Activated CD4-positive, alpha-beta T cell treated with anti-CD3 and anti-CD28 coated beads for 36 hours (primary cell): ENCODE results near the gene LRRC2. TPM values are rescaled to one million over a fixed set of nuclear protein-coding genes. Genes with fewer than 3 reads are reported as not detected.

Experiments used
- ATAC-seq: fragments of 200-7000 bp; cut with Tn5 transposase; one replicate; pipeline ENCODE4 v1.10.0; 2021; ENCODE audit warnings: mild to moderate bottlenecking, moderate library complexity
- CTCF ChIA-PET: fragments of 350-600 bp; sonication (Branson Sonifier 250); formaldehyde crosslinking; loops from one replicate; lab custom pipeline; 2021; ENCODE audit warnings: antibody characterized with exemption; lab: Charles Lee
- POLR2A ChIA-PET: fragments of 350-600 bp; sonication (Branson Sonifier 250); formaldehyde crosslinking; loops from one replicate; lab custom pipeline; 2021; ENCODE audit warnings: antibody characterized with exemption, inconsistent platforms; lab: Charles Lee
- DNase-seq: peaks from one replicate; pipeline ENCODE4 v3.0.0-alpha.2; 2020
- H3K27ac Mint-ChIP-seq: one replicate; pipeline ENCODE4 v1.8.0; 2021; ENCODE audit warnings: mixed read lengths
- H3K27me3 Mint-ChIP-seq: one replicate; pipeline ENCODE4 v1.8.0; 2021; ENCODE audit warnings: mixed read lengths
- H3K36me3 Mint-ChIP-seq: one replicate; pipeline ENCODE4 v1.8.0; 2021; ENCODE audit warnings: low read depth, mixed read lengths
- H3K4me1 Mint-ChIP-seq: one replicate; pipeline ENCODE4 v1.8.0; 2021; ENCODE audit warnings: mixed read lengths
- H3K4me3 Mint-ChIP-seq: one replicate; pipeline ENCODE4 v1.8.0; 2021; ENCODE audit warnings: mild to moderate bottlenecking, moderate library complexity, mixed read lengths
- H3K9me3 Mint-ChIP-seq: one replicate; pipeline ENCODE4 v1.8.0; 2021; ENCODE audit warnings: low read depth, mixed read lengths
- intact Hi-C, 2 experiments: fragments of 100-400 bp; cut with DNase I in 1 of 2; cut with micrococcal nuclease in 1 of 2; formaldehyde crosslinking; loops; one replicate each; pipeline versions ENCODE4 v1.14.2 to v1.15.1; 2022 to 2024; cut with DNase I, micrococcal nuclease
- total RNA-seq, 2 experiments: library from RNA; stranded (reverse); gene quantifications; one replicate each; pipeline ENCODE4 v1.2.3, GENCODE V29; 2021

Gene LRRC2, protein sequence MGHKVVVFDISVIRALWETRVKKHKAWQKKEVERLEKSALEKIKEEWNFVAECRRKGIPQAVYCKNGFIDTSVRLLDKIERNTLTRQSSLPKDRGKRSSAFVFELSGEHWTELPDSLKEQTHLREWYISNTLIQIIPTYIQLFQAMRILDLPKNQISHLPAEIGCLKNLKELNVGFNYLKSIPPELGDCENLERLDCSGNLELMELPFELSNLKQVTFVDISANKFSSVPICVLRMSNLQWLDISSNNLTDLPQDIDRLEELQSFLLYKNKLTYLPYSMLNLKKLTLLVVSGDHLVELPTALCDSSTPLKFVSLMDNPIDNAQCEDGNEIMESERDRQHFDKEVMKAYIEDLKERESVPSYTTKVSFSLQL
- under 1 TPM in 1 of 2 experiments, not detected in 1; 0.04 TPM for total RNA-seq

DNA sequence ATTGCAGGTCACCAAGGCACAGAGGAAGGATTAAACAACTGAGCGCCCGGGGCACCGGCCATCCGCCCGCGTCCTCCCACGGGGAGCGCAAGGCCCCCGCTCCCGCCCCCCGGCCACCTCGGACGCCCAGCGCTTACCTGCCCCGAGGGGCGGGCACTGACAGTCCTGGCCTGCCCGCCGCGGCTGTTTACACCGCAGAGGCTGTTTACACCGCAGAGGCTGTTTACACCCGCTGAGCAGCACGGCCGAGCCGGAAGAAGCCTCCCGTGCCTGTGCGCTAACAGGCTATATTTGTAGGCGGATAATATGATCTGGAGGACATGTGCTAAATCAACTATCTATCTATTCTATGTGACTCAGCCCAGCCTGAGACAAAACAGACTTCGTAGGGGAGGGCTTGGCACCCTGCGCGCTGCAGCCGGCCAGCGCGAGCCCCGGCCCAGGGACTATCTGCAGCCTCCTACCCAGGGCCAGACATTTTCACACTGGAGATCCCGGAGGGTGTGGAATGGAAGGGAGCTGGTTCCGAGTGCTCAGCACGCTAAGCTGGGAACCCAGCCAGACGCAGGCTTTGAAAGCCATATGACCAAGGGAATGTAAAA lies at the start of gene LRRC2:
Gene LRRC2, minus strand, starts transcription at position 263 of the 602 bp plus-strand sequence. CDS start 14,711 bp downstream, outside the sequence.
- peak within 1 kb of the TSS; percentile 58 for H3K4me3 Mint-ChIP-seq
- ChIA-PET CTCF (interaction anchor here (1.9 to 2.1 kb wide), 2 partner anchors 69 to 77 kb away, joined by 5 to 18 read pairs; no protein-coding TSS in a partner anchor), POLR2A (no interaction called here)
- peaks cover 18% of the 10 kb centered on the region for H3K27me3 Mint-ChIP-seq
- H3K9me3 Mint-ChIP-seq = no peaks in the 10 kb centered on the region
- peaks cover 13% of the 10 kb centered on the region for H3K4me1 Mint-ChIP-seq
- peak; percentile 66 for ATAC-seq
- H3K27ac Mint-ChIP-seq = peak within 1 kb of the TSS; percentile 39
- no peaks in the 10 kb centered on the region for H3K36me3 Mint-ChIP-seq
- DNase-seq = peak; percentile 50
- intact Hi-C loops = no loop called here

DNA sequence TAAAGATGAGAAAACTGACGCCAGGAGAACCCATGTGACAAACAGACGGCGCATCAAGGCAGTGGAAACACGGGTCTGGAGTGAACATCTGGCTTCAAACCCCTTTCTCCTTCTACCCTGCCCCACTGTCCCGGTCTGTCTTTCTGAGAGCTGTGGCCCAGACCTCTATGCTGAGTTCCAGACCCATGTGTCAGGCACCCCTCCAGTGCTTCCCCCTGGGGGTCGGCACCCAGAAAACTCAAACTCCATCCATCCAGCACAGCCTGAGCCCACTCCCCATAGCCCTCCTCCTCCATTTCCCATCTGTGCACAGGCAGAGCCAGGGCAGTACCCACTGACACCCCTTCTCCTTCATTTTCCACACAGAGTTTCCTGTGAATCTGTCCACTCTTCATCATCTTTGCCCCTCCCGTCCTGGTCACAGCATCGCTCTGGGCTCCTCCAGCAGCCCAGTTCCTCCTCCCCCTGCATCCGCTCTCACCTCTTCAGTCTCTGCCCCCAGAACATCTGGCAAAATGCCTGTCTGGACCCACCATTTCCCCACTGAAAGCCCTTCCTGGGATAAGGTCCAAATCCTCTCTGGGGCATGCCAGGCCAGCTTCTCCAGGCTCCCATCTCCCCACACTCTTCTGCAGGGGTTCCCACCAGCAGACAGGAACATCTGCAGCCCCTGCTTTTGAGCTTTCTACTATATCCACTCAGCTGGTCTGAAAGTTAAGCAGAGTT lies 49.1 kb upstream of the LRRC2 start:
- Mint-ChIP-seq H3K27ac (no peak overlapping the region), H3K4me3 (no peak overlapping the region), H3K27me3 (peaks cover 9% of the 10 kb centered on the region), H3K36me3 (no peaks in the 10 kb centered on the region), H3K9me3 (no peaks in the 10 kb centered on the region), H3K4me1 (no peaks in the 10 kb centered on the region)
- intact Hi-C loops = no loop called here
- DNase-seq (no peak), ATAC-seq (no peak)
- POLR2A ChIA-PET = no interaction called here
- CTCF ChIA-PET = interaction anchor here (0.8 to 2.2 kb wide), 3 partner anchors 11 to 126 kb away, joined by 3 to 16 read pairs (median 4); no protein-coding TSS in a partner anchor

DNA sequence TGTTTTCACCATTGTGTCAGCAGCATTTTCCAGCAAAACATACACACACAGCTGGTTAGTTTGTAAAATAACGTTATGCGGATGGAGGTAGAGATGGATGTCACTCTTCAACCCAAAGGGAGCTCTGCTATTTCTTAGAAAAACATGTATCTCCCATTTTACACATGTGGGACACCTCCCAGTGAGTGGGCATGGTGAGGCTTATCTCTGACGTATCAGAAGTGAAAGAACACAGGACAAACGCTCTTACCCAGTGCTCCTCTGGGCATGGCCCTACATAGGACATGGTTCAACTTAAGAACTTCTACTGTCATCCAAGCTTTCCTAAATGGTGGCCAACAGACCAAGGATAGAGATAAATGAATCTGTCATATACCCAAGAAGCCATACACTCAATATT lies 48.3 kb upstream of the LRRC2 start:
- DNase-seq (no peak), ATAC-seq (no peak)
- peaks cover 7% of the 10 kb centered on the region for H3K27me3 Mint-ChIP-seq
- no peak overlapping the region for H3K27ac Mint-ChIP-seq
- no peaks in the 10 kb centered on the region for H3K4me1 Mint-ChIP-seq
- ChIA-PET CTCF (interaction anchor here (2.2 kb wide), 1 partner anchor 125 kb away, joined by 16 read pairs; no protein-coding TSS in a partner anchor), POLR2A (interaction anchor here (0.6 kb wide), 1 partner anchor 587 kb away, joined by 4 read pairs; no protein-coding TSS in a partner anchor)
- intact Hi-C loops = no loop called here
- H3K36me3 Mint-ChIP-seq = no peaks in the 10 kb centered on the region
- no peaks in the 10 kb centered on the region for H3K9me3 Mint-ChIP-seq
- H3K4me3 Mint-ChIP-seq = no peak overlapping the region

DNA sequence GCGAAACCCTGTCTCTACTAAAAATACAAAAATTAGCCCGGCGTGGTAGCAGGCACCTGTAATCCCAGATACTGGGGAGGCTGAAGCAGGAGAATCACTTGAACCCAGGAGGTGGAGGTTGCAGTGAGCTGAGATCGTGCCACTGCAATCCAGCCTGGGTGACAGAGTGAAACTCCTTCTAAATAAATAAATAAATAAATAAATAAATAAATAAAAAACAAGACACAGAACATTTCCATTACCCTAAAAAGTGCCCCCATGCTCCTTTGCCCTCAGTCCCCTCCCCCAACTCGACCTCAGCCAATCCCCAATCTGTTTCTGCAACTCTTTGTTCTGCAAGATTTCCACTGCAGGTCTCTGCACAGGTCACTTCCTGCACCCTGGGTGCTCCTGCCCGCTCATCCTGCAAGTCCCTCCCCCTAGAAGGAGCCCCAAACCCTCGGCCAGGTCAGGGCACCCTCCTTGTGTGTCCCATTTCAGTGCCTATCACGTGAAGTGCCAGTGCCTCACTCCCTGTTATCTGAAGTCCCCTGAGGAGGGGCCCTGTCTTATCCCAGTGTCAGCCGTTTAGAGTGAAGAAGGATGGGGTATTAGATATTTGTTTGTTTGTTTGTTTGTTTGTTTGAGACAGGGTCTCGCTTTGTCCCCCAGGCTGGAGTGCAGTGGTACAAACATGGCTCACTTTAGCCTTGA lies 47.4 kb upstream of the LRRC2 start:
- H3K27me3 Mint-ChIP-seq = peaks cover 7% of the 10 kb centered on the region
- no peak overlapping the region for H3K27ac Mint-ChIP-seq
- CTCF ChIA-PET = interaction anchor here (0.7 to 2.2 kb wide), 3 partner anchors 16 to 124 kb away, joined by 4 to 16 read pairs (median 4); a partner anchor contains a TSS
- intact Hi-C loops = no loop called here
- ATAC-seq = no peak
- POLR2A ChIA-PET = interaction anchor here (0.6 kb wide), 1 partner anchor 588 kb away, joined by 4 read pairs; no protein-coding TSS in a partner anchor
- no peak for DNase-seq
- no peak overlapping the region for H3K4me3 Mint-ChIP-seq
- H3K36me3 Mint-ChIP-seq = no peaks in the 10 kb centered on the region
- no peaks in the 10 kb centered on the region for H3K9me3 Mint-ChIP-seq
- H3K4me1 Mint-ChIP-seq = no peaks in the 10 kb centered on the region

DNA sequence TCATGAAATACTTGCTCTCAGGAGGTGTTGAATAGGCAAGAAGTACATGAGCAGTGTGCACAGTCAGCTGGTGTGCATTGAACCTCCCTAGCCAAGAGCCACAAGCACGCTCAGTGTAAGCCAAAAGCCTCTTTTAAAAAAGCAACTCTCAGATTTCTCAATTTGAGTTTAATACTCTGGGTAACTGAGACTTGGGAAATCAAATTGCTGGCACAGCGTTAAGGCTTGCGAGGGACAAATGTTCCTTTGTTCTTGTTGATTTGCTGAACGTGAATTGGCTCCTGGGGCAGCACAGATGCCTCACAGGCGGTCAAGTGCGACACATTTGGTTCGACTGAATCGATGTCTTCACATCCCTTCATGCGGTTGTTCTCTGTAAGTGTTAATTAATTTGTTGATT lies 46.2 kb upstream of the LRRC2 start, which contains the start of gene FAM240A:
Gene FAM240A, plus strand, starts transcription at position 202 of the 400 bp plus-strand sequence. Its CDS starts 159 bp downstream, at position 361.
- ChIA-PET CTCF (interaction anchor here (0.8 kb wide), 1 partner anchor 15 kb away, joined by 4 read pairs; no protein-coding TSS in a partner anchor), POLR2A (no interaction called here)
- peaks cover 7% of the 10 kb centered on the region for H3K27me3 Mint-ChIP-seq
- no peaks in the 10 kb centered on the region for H3K36me3 Mint-ChIP-seq
- no peak within 1 kb of the TSS for H3K27ac Mint-ChIP-seq
- H3K4me3 Mint-ChIP-seq = no peak within 1 kb of the TSS
- no peaks in the 10 kb centered on the region for H3K4me1 Mint-ChIP-seq
- no peaks in the 10 kb centered on the region for H3K9me3 Mint-ChIP-seq
- no peak for DNase-seq
- intact Hi-C loops = no loop called here
- no peak for ATAC-seq

DNA sequence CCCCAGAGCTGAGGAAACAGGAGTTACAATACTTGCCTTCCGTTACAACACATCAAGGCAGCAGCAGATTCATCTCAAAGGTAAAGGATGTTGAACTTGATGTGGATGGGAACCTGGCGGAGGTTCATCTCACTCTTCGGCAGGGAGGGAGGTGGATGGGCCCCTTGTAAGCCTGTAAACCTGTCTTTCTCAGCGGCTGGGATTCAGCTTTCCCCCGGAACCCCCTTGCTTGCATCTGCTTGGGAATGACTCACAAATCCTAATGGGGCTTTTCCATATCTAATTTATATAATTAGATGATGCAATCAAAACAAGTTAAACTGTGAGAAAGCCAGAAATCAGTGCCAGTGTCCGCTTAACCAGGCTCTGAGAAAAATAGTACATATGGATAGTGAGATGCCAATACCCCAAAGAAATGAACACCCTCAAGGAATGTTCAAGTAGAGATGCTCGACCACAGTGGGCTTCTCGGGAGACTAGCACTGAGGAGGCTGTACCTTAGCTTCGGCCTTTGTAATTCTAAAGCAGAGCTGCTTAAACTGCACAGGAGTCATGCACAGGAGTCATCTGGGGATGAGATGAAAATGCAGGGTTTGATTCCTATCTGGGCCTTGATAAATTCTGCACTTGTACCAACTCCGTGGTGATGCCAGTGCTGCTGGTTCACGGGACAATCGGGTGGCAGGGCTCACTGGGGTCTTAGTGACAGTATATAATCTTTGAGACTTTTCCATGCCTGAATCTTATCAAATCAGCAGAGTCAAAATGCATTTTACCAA lies 44.0 kb upstream of the LRRC2 start:
- DNase-seq (no peak), ATAC-seq (no peak)
- ChIA-PET CTCF (interaction anchor here (0.9 kb wide), 1 partner anchor 20 kb away, joined by 3 read pairs; no protein-coding TSS in a partner anchor), POLR2A (no interaction called here)
- Mint-ChIP-seq H3K4me3 (no peak overlapping the region), H3K27ac (no peak overlapping the region), H3K27me3 (peaks cover 3% of the 10 kb centered on the region), H3K9me3 (no peaks in the 10 kb centered on the region), H3K36me3 (no peaks in the 10 kb centered on the region), H3K4me1 (no peaks in the 10 kb centered on the region)
- intact Hi-C loops = no loop called here

DNA sequence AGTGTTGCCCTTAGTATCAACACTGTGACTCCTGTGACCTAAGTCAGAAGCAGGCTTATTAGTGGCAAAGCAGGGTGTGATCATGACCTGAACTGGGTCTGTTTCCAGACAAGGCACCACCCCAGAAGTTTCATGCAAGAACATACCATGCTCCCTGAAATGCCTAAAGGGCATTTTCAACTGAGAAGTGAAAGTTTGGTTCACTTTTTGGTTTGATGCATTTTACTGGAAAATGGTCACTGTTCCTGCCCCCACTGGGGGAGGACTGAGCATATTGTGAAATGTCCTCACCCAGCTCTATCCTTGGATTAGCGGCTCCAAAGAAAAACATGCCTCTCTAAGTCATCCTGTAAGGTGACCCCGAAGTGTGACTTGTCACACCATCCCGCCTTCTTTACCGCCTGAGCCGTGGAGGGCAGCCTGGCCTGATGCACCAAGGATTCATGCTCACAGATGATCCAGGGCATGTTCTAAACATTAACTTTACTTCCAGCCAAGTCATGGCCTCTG lies 43.2 kb upstream of the LRRC2 start:
- POLR2A ChIA-PET = no interaction called here
- intact Hi-C loops = no loop called here
- Mint-ChIP-seq H3K36me3 (no peaks in the 10 kb centered on the region), H3K4me3 (no peak overlapping the region), H3K9me3 (no peaks in the 10 kb centered on the region), H3K27me3 (peaks cover 2% of the 10 kb centered on the region), H3K27ac (no peak overlapping the region), H3K4me1 (no peaks in the 10 kb centered on the region)
- DNase-seq (no peak), ATAC-seq (no peak)
- CTCF ChIA-PET = interaction anchor here (0.9 kb wide), 1 partner anchor 21 kb away, joined by 3 read pairs; no protein-coding TSS in a partner anchor

DNA sequence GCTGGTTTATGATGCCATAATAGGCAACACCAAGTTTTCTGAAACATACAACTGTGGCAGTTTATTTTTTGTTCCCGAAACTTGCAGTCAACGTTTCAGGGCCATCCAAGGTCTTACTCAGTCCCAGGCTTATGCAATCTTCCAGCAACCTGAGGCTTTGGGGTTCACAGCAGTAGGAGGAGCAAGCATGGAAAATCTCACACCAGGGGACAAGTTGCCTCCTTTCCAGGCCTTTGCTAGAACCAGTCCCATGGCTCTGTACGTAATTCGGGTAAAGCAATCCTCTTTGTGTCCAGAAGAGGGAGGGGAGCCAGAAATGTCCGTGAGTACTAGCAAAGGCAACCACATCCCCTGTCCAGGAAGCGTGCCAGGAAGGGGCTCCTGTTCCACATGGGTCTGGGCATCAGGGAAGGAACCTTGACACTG lies 41.5 kb upstream of the LRRC2 start:
- no peaks in the 10 kb centered on the region for H3K9me3 Mint-ChIP-seq
- no peaks in the 10 kb centered on the region for H3K27me3 Mint-ChIP-seq
- H3K36me3 Mint-ChIP-seq = no peaks in the 10 kb centered on the region
- H3K4me1 Mint-ChIP-seq = no peaks in the 10 kb centered on the region
- ChIA-PET POLR2A (no interaction called here), CTCF (interaction anchor here (1.0 to 1.5 kb wide), 3 partner anchors 22 to 118 kb away, joined by 3 to 7 read pairs (median 4); no protein-coding TSS in a partner anchor)
- no peak for ATAC-seq
- H3K27ac Mint-ChIP-seq = no peak overlapping the region
- no peak for DNase-seq
- no peak overlapping the region for H3K4me3 Mint-ChIP-seq
- intact Hi-C loops = no loop called here

DNA sequence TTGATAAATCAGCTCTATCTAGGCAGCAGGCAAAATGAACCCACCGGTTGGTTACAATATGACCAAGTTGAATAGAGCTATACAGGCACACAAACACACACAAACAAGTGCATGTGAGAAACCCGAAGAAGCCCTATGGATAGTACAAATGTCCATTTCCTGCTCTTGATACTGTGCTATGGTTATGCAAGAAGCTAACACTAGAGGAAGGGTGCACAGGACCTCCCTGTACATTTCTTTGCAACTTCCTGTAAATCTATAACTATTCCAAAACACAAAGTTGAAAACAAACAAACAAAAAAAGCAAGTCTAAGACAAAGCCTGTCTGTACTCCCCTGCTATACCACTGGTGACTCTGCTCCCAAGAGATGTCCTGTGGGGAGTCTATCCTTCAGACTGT lies 38.0 kb upstream of the LRRC2 start:
- Mint-ChIP-seq H3K27me3 (no peaks in the 10 kb centered on the region), H3K4me3 (no peak overlapping the region), H3K27ac (no peak overlapping the region), H3K36me3 (no peaks in the 10 kb centered on the region), H3K9me3 (no peaks in the 10 kb centered on the region), H3K4me1 (no peaks in the 10 kb centered on the region)
- ChIA-PET POLR2A (no interaction called here), CTCF (interaction anchor here (0.6 to 1.2 kb wide), 2 partner anchors 11 to 1019 kb away, joined by 3 to 4 read pairs; no protein-coding TSS in a partner anchor)
- no peak for ATAC-seq
- no peak for DNase-seq
- intact Hi-C loops = no loop called here
